ENCODE results near the gene EXOG. TPM values are rescaled to one million over a fixed set of nuclear protein-coding genes. Genes with fewer than 3 reads are reported as not detected.
"Not testable (repeated sequence)": the region's sequence is repeated elsewhere in the genome, so short reads cannot be mapped to it uniquely, and the experiment has no call there.

EXOG gene
- total RNA-seq, 4 donors from 2014 or later, result 6.0 to 15.3 (median 10.8) TPM

GRCh38 chr3:38566215-38566528 lies 70.0 kb downstream of the EXOG start:
- H3K27me3 ChIP-seq, result no peaks in the 10 kb centered on the region
- TF ChIP-seq CTCF (IDR thresholded peaks at IDR 0.05) (no peak), POLR2A (IDR thresholded peaks at IDR 0.05) (no peak), EP300 (IDR thresholded peaks at IDR 0.05; ENCODE audit: low read depth) (no peak), POLR2AphosphoS5 (IDR thresholded peaks at IDR 0.05) (no peak)
- H3K27ac ChIP-seq, result no peak overlapping the region
- in situ Hi-C loops (cut with MboI; ENCODE audit: low pct_ligation_motif_present in 1 of 4, low pct_unique_long_range_greater_than_20kb in 1 of 4, low sequenced_read_pairs in 3 of 4), result no loop called here
- intact Hi-C loops (cut with DNase I; ENCODE audit: low total_unique reads), result no loop called here
- no peaks in the 10 kb centered on the region for H3K9me3 ChIP-seq
- no peak overlapping the region for H3K4me3 ChIP-seq
- DNase-seq, result no peak
- no peaks in the 10 kb centered on the region for H3K36me3 ChIP-seq
- 92 to 100% methylated on average over 1 to 13 of the region's 13 CpGs for WGBS, 2 donors (ENCODE audit: low coverage in 1 of 2)
- no peaks in the 10 kb centered on the region for H3K4me1 ChIP-seq

GRCh38 chr3:38566794-38567193 lies 70.7 kb downstream of the EXOG start:
- DNase-seq; H3K36me3 ChIP-seq; H3K9me3 ChIP-seq; H3K4me1 ChIP-seq; in situ Hi-C loops (cut with MboI; ENCODE audit: low pct_ligation_motif_present in 1 of 4, low pct_unique_long_range_greater_than_20kb in 1 of 4, low sequenced_read_pairs in 3 of 4); intact Hi-C loops (cut with DNase I; ENCODE audit: low total_unique reads); H3K27me3 ChIP-seq; H3K4me3 ChIP-seq; H3K27ac ChIP-seq: not testable (repeated sequence)
- WGBS, 2 donors (ENCODE audit: low coverage in 1 of 2), result 82% methylated on average over 4 of the region's 7 CpGs; no CpG with 5 or more reads in 1 of the 2 donors

- DNase-seq, result no peak
- Histone ChIP-seq H3K27ac (no peak overlapping the region), H3K4me1 (no peaks in the 10 kb centered on the region), H3K4me3 (no peak overlapping the region), H3K36me3 (no peaks in the 10 kb centered on the region), H3K9me3 (no peaks in the 10 kb centered on the region), H3K27me3 (no peaks in the 10 kb centered on the region)
- TF ChIP-seq POLR2AphosphoS5 (IDR thresholded peaks at IDR 0.05), result no peak
- no peak for TF ChIP-seq POLR2A (IDR thresholded peaks at IDR 0.05)
- no peak for TF ChIP-seq CTCF (IDR thresholded peaks at IDR 0.05)
- TF ChIP-seq EP300 (IDR thresholded peaks at IDR 0.05; ENCODE audit: low read depth), result no peak
- 90% methylated on average over 4 of the region's 4 CpGs; no CpG with 5 or more reads in 1 of the 2 donors for WGBS, 2 donors (ENCODE audit: low coverage in 1 of 2)
- in situ Hi-C loops (cut with MboI; ENCODE audit: low pct_ligation_motif_present in 1 of 4, low pct_unique_long_range_greater_than_20kb in 1 of 4, low sequenced_read_pairs in 3 of 4), result no loop called here
- intact Hi-C loops (cut with DNase I; ENCODE audit: low total_unique reads), result no loop called here
Observed at GRCh38 chr3:38567498-38567897, 71.4 kb downstream of the EXOG start.

GRCh38 chr3:38573111-38573510 lies 77.0 kb downstream of the EXOG start:
- TF ChIP-seq POLR2A (IDR thresholded peaks at IDR 0.05) (no peak), POLR2AphosphoS5 (IDR thresholded peaks at IDR 0.05) (no peak), CTCF (IDR thresholded peaks at IDR 0.05) (no peak)
- no peaks in the 10 kb centered on the region for H3K27me3 ChIP-seq
- intact Hi-C loops (cut with DNase I; ENCODE audit: low total_unique reads), result no loop called here
- H3K36me3 ChIP-seq, result no peaks in the 10 kb centered on the region
- H3K4me1 ChIP-seq, result no peaks in the 10 kb centered on the region
- no peak overlapping the region for H3K4me3 ChIP-seq
- WGBS, 2 donors (ENCODE audit: low coverage in 1 of 2), result 97 to 100% methylated on average over 3 of the region's 3 CpGs
- no peak overlapping the region for H3K27ac ChIP-seq
- DNase-seq, result no peak
- in situ Hi-C loops (cut with MboI; ENCODE audit: low pct_ligation_motif_present in 1 of 4, low pct_unique_long_range_greater_than_20kb in 1 of 4, low sequenced_read_pairs in 3 of 4), result no loop called here
- peaks cover 0 to 6% of the 10 kb centered on the region in 2 donors for H3K9me3 ChIP-seq

- Histone ChIP-seq H3K4me1 (no peaks in the 10 kb centered on the region), H3K9me3 (peaks cover 0 to 6% of the 10 kb centered on the region in 2 donors), H3K27me3 (no peaks in the 10 kb centered on the region), H3K27ac (no peak overlapping the region), H3K36me3 (no peaks in the 10 kb centered on the region), H3K4me3 (no peak overlapping the region)
- no peak for DNase-seq
- intact Hi-C loops (cut with DNase I; ENCODE audit: low total_unique reads), result no loop called here
- in situ Hi-C loops (cut with MboI; ENCODE audit: low pct_ligation_motif_present in 1 of 4, low pct_unique_long_range_greater_than_20kb in 1 of 4, low sequenced_read_pairs in 3 of 4), result no loop called here
- TF ChIP-seq POLR2AphosphoS5 (IDR thresholded peaks at IDR 0.05), result no peak
- TF ChIP-seq EP300 (IDR thresholded peaks at IDR 0.05; ENCODE audit: low read depth), result no peak
- no peak for TF ChIP-seq CTCF (IDR thresholded peaks at IDR 0.05)
- TF ChIP-seq POLR2A (IDR thresholded peaks at IDR 0.05), result no peak
- WGBS, 2 donors (ENCODE audit: low coverage in 1 of 2), result 32 to 65% methylated on average over 2 to 3 of the region's 3 CpGs
Observed at GRCh38 chr3:38573556-38573955, 77.4 kb downstream of the EXOG start.
